IPS-15b (cell line): ENCODE measurements around the gene PHC2.
"Not testable (repeated sequence)": the region's sequence is repeated elsewhere in the genome, so short reads cannot be mapped to it uniquely, and the experiment has no call there.

Experiments
- H3K27me3 ChIP-seq: one replicate; pipeline ENCODE4 v1.6.1; 2013; ENCODE audit warnings: low read length; ENCODE audit not compliant: control insufficient read depth, insufficient read depth
- H3K36me3 ChIP-seq: one replicate; pipeline ENCODE4 v1.6.1; 2013; ENCODE audit warnings: low read length; ENCODE audit not compliant: control insufficient read depth, insufficient read depth
- H3K4me1 ChIP-seq: one replicate; pipeline ENCODE4 v1.6.1; 2013; ENCODE audit warnings: mild to moderate bottlenecking, low read length; ENCODE audit not compliant: control insufficient read depth, insufficient read depth
- H3K4me3 ChIP-seq: one replicate; pipeline ENCODE4 v1.5.1; 2013; ENCODE audit warnings: low read depth, low read length
- H3K9ac ChIP-seq: one replicate; pipeline ENCODE4 v1.6.1; 2013; ENCODE audit warnings: low read depth, mild to moderate bottlenecking, low read length
- H3K9me3 ChIP-seq: one replicate; pipeline ENCODE4 v1.6.1; 2013; ENCODE audit warnings: mild to moderate bottlenecking, low read length; ENCODE audit not compliant: control insufficient read depth, insufficient read depth

Gene PHC2

DNA sequence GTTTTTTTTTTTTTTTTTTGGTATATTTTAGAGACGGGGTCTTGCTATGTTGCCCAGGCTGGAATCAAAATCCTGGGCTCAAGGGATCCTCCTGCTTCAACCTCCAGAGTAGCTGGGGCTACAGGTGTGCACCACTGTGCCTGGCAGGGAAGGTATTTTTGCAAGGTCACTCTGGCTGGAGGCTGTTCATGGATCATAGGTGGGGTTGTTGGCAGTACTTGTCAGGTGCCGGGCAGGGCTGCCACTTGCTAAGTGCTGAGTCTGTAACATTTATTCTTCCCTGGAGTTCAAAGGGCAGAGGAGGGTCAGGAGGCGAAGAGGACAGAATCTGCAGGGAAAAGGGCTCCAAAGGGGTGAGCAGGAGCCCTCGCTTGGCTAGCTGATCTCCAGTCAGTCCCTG is 134.1 kb downstream of the PHC2 start:
- no peaks in the 10 kb centered on the region for H3K9me3 ChIP-seq
- no peak overlapping the region for H3K4me3 ChIP-seq
- peaks cover 2% of the 10 kb centered on the region for H3K4me1 ChIP-seq
- no peaks in the 10 kb centered on the region for H3K36me3 ChIP-seq
- H3K27me3 ChIP-seq, result no peaks in the 10 kb centered on the region
- no peak overlapping the region for H3K9ac ChIP-seq

DNA sequence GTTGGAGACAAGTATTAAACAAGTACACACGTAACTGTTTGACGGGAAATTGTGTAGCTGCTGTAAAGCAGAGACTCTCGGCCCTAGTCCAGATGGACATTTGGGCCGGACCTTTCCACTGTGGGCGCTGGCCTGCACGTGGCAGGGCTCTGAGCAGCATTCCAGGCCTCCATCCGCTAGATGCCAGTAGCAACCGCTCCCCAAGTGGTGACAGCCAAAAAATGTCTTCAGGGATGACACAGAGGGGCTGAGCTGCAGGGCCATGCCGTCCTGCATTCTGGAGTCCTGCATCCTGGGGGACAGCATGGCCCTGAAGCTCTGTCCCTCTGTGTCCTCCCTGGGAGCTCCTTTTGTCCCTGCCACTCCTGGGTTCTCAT is 134.8 kb downstream of the PHC2 start:
- H3K9me3 ChIP-seq, result no peaks in the 10 kb centered on the region
- no peaks in the 10 kb centered on the region for H3K27me3 ChIP-seq
- no peak overlapping the region for H3K4me3 ChIP-seq
- no peaks in the 10 kb centered on the region for H3K36me3 ChIP-seq
- H3K4me1 ChIP-seq, result peaks cover 2% of the 10 kb centered on the region
- H3K9ac ChIP-seq, result no peak overlapping the region

DNA sequence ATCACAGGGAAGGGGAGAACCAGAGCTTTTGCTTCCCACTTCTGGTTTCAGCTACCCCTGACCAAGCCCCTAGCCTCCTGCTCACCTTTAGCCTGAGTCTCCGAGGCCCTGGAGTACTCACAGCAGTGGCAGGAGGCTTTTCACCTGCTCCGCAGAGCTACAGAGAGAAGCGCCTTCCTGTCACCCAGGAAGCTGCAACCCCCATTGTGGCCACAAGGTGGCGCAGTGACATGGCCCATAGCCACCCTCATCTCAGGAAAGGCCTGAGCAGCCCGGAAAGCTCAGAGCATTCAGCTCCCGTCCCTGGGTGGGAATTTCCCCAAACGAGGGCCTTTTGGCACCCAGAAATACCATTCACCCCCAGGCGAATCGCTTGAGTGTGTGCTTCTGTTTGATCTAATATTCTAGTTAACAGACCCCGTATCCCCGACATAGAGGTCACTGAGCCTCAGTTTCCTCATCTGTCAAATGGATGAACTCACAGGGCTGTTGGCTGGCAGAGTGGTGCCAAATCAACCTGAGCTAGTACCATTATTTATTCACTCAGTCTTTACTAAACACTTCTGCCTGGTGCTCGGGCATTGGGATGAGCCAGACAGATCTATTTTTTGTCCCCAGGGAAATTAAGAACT is 135.3 kb downstream of the PHC2 start:
- Histone ChIP-seq H3K36me3 (no peaks in the 10 kb centered on the region), H3K9ac (no peak overlapping the region), H3K4me1 (peaks cover 2% of the 10 kb centered on the region)

DNA sequence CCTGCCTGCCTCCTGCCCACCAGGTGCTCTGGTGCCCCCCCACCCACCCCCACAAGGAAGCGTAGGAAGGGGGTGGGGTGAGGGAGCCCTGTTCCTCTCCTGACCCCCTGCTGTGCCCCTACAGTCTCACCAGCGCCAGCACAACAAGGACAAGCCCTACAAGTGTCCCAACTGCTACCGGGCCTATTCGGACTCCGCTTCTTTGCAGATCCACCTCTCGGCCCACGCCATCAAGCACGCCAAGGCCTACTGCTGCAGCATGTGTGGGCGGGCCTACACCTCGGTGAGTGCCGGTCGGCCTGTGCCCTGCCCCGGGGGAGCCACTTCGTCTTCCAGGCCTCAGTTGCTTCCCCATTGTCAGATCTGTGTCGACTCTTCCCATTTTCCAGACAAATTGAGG is 135.9 kb downstream of the PHC2 start:
- Histone ChIP-seq H3K4me3 (no peak overlapping the region), H3K4me1 (peaks cover 2% of the 10 kb centered on the region), H3K36me3 (no peaks in the 10 kb centered on the region), H3K27me3 (no peaks in the 10 kb centered on the region), H3K9me3 (no peaks in the 10 kb centered on the region), H3K9ac (no peak overlapping the region)

More for the DNA sequence above, 135.3 kb downstream of the PHC2 start:
- no peaks in the 10 kb centered on the region for H3K27me3 ChIP-seq
- H3K9me3 ChIP-seq, result no peaks in the 10 kb centered on the region
- H3K4me3 ChIP-seq, result no peak overlapping the region

DNA sequence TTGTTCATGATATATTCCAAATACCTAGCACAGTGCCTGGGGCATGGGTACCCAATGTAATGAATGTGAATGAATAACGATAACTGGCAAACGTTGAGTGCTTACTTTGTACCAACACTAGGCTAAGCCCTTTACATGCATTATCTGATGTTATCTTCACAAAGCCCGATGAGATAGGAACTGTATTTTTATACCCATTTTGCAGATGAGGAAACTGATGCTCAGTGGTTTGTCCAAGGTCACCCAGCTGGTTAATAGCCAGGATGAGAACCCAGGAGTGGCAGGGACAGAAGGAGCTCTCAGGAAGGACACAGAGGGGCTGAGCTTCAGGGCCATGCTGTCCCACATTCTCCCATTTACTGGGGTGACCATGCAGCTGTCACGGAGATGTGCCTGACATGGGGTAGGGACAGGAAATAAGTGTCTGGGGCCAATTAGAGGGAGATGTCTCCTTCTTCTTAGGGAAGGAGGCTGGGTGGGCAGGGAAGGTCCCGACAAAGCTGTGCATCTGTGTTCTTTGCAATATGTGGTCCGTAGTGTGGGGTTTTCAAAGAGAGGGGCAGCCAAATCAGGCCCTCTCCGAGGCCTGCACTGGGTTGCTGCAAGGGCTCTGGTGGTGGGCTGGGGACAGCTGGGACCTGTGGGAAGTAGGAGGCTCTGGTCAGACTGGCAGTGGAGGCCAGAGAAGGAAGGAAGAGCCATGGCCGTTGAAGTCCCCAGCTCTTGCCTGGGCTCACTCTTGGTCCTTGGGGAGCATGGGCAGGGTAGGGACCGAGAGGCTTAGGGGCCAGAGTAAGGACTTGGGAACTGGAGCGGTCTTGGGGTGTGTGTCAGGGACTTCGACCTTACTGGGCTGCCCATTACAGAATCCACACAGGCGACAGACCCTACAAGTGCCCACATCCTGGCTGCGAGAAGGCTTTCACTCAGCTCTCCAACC is 136.6 kb downstream of the PHC2 start:
- Histone ChIP-seq H3K4me1 (peaks cover 2% of the 10 kb centered on the region), H3K9me3 (no peaks in the 10 kb centered on the region), H3K27me3 (no peaks in the 10 kb centered on the region), H3K36me3 (no peaks in the 10 kb centered on the region), H3K4me3 (no peak overlapping the region), H3K9ac (no peak overlapping the region)

DNA sequence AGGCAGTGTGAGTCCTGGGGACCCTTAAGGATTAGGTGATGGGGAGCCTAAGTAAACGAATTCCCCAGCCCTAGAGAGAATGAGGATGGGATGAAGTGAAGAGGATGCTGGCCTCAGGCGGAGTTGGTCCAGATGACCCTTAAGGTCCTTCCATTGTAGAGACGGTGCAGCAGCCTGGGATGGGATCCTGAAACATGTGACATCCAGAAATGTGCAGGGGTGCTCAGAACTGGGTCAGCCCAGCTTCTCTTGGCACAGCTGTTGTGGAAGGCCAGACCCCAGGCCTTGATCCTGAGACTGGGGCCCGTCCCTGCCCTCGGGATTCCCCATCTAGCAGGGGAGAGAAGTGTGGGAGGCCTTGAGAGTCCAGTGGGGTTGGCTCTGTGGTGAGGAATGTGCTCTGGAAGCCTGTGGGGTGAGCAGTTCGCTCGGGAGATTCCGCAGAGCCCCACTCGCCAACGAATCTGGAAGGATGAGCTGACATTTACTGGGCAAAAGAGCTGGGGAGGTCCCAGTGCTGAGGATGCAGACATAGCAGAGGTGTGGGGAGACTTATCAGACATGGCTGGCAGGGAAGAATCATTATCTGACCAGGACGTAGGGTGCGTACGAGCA is 138.1 kb downstream of the PHC2 start:
- no peaks in the 10 kb centered on the region for H3K9me3 ChIP-seq
- H3K4me1 ChIP-seq, result peaks cover 2% of the 10 kb centered on the region
- H3K36me3 ChIP-seq, result no peaks in the 10 kb centered on the region
- H3K27me3 ChIP-seq, result no peaks in the 10 kb centered on the region
- no peak overlapping the region for H3K4me3 ChIP-seq
- H3K9ac ChIP-seq, result no peak overlapping the region

DNA sequence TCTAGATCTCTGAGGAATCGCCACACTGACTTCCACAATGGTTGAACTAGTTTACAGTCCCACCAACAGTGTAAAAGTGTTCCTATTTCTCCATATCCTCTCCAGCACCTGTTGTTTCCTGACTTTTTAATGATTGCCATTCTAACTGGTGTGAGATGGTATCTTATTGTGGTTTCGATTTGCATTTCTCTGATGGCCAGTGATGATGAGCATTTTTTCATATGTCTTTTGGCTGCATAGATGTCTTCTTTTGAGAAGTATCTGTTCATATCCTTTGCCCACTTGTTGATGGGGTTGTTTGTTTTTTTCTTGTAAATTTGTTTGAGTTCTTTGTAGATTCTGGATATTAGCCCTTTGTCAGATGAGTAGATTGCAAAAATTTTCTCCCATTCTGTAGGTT is 140.3 kb downstream of the PHC2 start:
- not testable (repeated sequence) for H3K4me3 ChIP-seq, H3K4me1 ChIP-seq, H3K27me3 ChIP-seq, H3K36me3 ChIP-seq, H3K9me3 ChIP-seq, H3K9ac ChIP-seq

DNA sequence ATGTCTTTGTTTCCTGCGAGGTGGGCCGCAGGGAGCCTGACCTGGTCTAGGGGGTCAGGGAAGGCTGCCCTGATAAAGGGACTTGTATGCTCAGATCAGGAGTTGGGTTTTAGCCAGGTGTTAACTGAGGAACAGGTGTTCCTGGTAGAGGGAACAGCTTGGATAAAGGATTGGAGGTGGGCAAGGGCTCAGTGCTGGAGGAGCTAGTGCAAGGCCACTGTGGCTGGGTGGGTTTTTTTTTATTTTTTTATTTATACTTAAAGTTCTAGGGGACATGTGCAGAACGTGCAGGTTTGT is 141.1 kb downstream of the PHC2 start:
- H3K27me3 ChIP-seq, result no peaks in the 10 kb centered on the region
- H3K4me3 ChIP-seq, result no peak overlapping the region
- H3K4me1 ChIP-seq, result no peaks in the 10 kb centered on the region
- H3K36me3 ChIP-seq, result no peaks in the 10 kb centered on the region
- H3K9me3 ChIP-seq, result no peaks in the 10 kb centered on the region
- H3K9ac ChIP-seq, result no peak overlapping the region

DNA sequence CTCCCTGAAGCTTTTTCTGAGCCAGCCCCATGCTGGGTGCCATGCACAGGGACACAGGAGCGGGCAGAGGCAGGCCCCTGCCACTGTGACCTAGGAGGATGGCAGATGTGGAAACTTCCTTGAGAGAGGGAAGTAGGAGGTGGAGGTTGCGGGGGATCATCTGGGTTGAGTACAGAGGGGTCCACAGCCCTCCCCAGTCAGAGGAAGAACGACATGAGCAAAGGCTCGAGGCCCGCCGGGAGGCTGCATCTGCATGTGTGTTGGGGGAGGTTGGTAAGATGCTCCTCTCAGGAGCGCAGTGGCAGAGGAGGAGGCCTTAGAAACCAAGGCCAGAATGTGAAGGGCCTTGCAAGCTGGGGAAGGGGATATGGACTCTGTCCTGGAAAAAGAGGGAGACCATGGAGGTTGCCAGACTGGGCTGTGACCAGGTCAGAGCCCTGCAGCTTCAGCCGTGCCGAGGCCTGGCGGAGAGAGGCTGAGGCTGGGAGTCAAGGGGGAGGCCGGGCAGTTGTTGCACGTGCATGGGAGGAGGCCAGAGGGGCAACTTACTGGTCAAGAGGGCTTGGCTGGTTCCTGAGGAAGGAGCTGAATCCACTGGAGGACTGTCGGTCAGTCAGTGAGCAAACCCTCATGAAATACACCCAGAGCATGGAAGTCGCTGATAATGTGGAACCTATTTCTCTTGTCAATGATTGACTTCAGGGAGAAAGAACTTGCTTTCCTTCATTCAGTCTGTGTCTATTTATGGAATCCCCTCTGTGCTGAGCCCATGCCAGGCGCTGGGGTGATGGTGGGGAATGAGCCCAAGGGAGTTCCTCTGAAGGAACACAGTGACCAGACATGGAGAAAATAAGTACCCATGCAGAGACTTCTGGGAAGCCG is 141.7 kb downstream of the PHC2 start:
- H3K27me3 ChIP-seq, result no peaks in the 10 kb centered on the region
- H3K9ac ChIP-seq, result no peak overlapping the region
- no peaks in the 10 kb centered on the region for H3K9me3 ChIP-seq
- no peaks in the 10 kb centered on the region for H3K36me3 ChIP-seq
- no peak overlapping the region for H3K4me3 ChIP-seq
- H3K4me1 ChIP-seq, result no peaks in the 10 kb centered on the region

DNA sequence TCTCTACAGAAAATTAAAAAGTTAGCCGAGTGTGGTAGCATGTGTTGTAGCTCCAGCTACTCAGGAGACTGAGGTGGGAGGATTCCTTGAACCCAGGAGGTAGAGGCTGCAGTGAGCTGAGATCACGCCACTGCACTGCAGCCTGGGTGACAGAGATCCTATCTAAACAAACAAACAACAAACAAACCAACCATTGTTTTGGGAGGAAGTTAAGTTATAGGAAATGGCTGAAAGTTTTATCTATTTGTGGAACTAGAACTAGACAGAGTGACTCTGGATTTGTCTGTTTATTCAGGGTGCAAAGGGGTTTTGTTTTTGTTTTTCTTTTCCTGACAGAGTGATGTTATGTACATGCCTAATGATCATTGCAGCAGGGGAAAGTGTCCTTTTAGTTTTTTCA is 143.6 kb downstream of the PHC2 start:
- no peaks in the 10 kb centered on the region for H3K36me3 ChIP-seq
- H3K4me1 ChIP-seq, result no peaks in the 10 kb centered on the region
- H3K9me3 ChIP-seq, result no peaks in the 10 kb centered on the region
- H3K9ac ChIP-seq, result no peak overlapping the region
- H3K4me3 ChIP-seq, result no peak overlapping the region
- H3K27me3 ChIP-seq, result no peaks in the 10 kb centered on the region

DNA sequence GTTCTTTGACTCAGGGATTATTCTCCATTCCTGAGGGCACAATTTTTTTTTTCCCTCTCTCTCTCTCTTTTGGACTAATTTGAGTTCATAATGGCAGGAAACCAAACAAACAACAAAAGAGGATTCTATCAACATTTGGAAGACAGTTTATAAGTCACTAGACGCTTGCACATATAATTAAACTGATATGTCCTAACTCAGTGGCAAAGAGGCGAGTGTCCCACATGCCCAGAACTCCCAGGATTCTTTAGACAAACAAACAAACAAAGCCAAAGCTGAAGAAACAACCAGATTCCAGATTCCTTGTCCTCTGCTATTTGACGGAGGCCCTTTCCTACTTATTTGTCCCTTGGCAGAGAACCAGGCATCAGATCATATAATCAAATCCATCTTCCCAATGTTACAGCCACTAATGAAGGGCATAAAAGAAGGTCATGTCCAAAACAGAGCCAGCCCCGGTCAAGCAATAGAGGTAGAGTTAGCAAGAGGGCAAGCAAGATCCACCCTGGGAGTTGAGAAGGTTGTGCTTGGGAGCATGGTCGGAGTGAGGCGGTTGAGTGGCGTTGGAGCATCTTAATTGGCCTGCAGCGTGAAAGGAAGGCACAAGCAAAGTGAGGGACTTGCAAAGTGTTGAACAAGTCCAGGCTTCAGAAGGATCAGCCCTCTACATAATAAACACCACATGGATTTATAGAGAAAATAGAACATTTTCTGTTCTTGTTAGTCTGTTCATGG is 144.3 kb downstream of the PHC2 start:
- H3K9me3 ChIP-seq, result no peaks in the 10 kb centered on the region
- no peak overlapping the region for H3K9ac ChIP-seq
- H3K4me1 ChIP-seq, result no peaks in the 10 kb centered on the region
- no peaks in the 10 kb centered on the region for H3K27me3 ChIP-seq
- no peak overlapping the region for H3K4me3 ChIP-seq
- H3K36me3 ChIP-seq, result peaks cover 4% of the 10 kb centered on the region
